HepG2 (cell line): Measurements from ENCODE around the gene PLCG2. TPM values are rescaled to one million over a fixed set of nuclear protein-coding genes. Genes with fewer than 3 reads are reported as not detected.

Experiments used
- ATAC-seq: fragments of 200-7000 bp; cut with Tn5 transposase; 3 replicates; pipeline ENCODE4 v1.9.1; 2020; ENCODE audit warnings: mild to moderate bottlenecking, moderate library complexity
- BruUV-seq: library from RNA; stranded (reverse); fragments of 400-500 nt; replicated peaks from 2 replicates; lab custom pipeline; 2021; lab: Mats Ljungman, UMichigan
- CTCF ChIA-PET: fragments of 300-600 bp; formaldehyde crosslinking; extraction: SDS; loops from one replicate; lab custom pipeline; 2021; ENCODE audit warnings: low total read pairs, inconsistent platforms, low intra/inter-chr PET ratio; lab: Yijun Ruan, JAX
- POLR2A ChIA-PET: fragments of 350-600 bp; sonication (Branson Sonifier 250); formaldehyde crosslinking; loops from one replicate; lab custom pipeline; 2020; ENCODE audit warnings: antibody characterized with exemption, inconsistent platforms; lab: Yijun Ruan, JAX
- DNase-seq: peaks from one replicate; pipeline ENCODE4 v3.0.0-alpha.2; 2015; ENCODE audit warnings: low spot score
- FAIRE-seq: peaks from 3 replicates; lab custom pipeline; 2011; peaks lifted over from hg19 to GRCh38; lab: Jason Lieb, UNC
- H2AFZ ChIP-seq: one replicate; pipeline ENCODE4 v1.6.1; 2011; ENCODE audit warnings: low read length, inconsistent platforms
- H3K27ac ChIP-seq: fragments of 300-600 bp; 3 replicates; pipeline ENCODE4 v1.8.0; 2011; ENCODE audit warnings: mixed run types, mild to moderate bottlenecking, mixed read lengths, low read length, inconsistent platforms; ENCODE audit not compliant: insufficient read depth; ENCODE audit errors: extremely low read length
- H3K27me3 ChIP-seq, 2 experiments: fragments of 200-600 bp in 1 of 2; 2 replicates in 1 of 2; 3 replicates in 1 of 2; pipeline versions ENCODE4 v1.6.0 to v1.8.0; 2011; ENCODE audit warnings: low read length in 2 of 2, mild to moderate bottlenecking in 2 of 2, moderate library complexity in 2 of 2, inconsistent platforms in 1 of 2; ENCODE audit not compliant: insufficient read depth in 2 of 2, control insufficient read depth in 1 of 2
- H3K36me3 ChIP-seq, 2 experiments: fragments of 200-600 bp in 1 of 2; replicated peaks in 1 of 2; 2 replicates in 1 of 2; 3 replicates in 1 of 2; pipeline versions ENCODE4 v1.5.1 to v1.8.0; 2011; ENCODE audit warnings: low read length in 2 of 2, inconsistent platforms in 1 of 2; ENCODE audit not compliant: insufficient read depth in 2 of 2, control insufficient read depth in 1 of 2
- H3K4me1 ChIP-seq: 2 replicates; pipeline ENCODE4 v1.5.1; 2012; ENCODE audit warnings: low read length, inconsistent platforms; ENCODE audit not compliant: insufficient read depth
- H3K4me2 ChIP-seq: 2 replicates; pipeline ENCODE4 v1.6.0; 2011; ENCODE audit warnings: low read depth, low read length, inconsistent platforms
- H3K4me3 ChIP-seq, 3 experiments: fragments of 200-600 bp in 1 of 3; sonication (generic), shearing (Covaris generic) in 1 of 3; replicated peaks in 1 of 3; 2 replicates each; pipeline ENCODE4 v1.5.1; 2011 to 2016; ENCODE audit warnings: low read length in 3 of 3, inconsistent platforms in 2 of 3, low read depth in 2 of 3, mild to moderate bottlenecking in 2 of 3, control low read depth in 1 of 3, mixed read lengths in 1 of 3; ENCODE audit not compliant: insufficient read depth in 1 of 3
- H3K79me2 ChIP-seq: one replicate; pipeline ENCODE4 v1.6.1; 2011; ENCODE audit warnings: low read length, inconsistent platforms; ENCODE audit not compliant: insufficient read depth
- H3K9ac ChIP-seq: 2 replicates; pipeline ENCODE4 v1.6.0; 2011; ENCODE audit warnings: mild to moderate bottlenecking, low read depth, low read length, inconsistent platforms; ENCODE audit not compliant: insufficient read depth
- H3K9me3 ChIP-seq: 2 replicates; pipeline ENCODE4 v1.5.1; 2012; ENCODE audit warnings: mild to moderate bottlenecking, low read length
- H4K20me1 ChIP-seq: 2 replicates; pipeline ENCODE4 v1.6.0; 2011; ENCODE audit warnings: inconsistent platforms, mild to moderate bottlenecking, low read length, moderate library complexity; ENCODE audit not compliant: insufficient read depth
- GABPA ChIP-seq, 2 experiments: IDR thresholded peaks; 2 replicates each; pipeline ENCODE4 v1.6.1; 2011 to 2016; ENCODE audit warnings: low read depth in 2 of 2, low read length in 1 of 2, missing biosample characterization in 1 of 2, missing genetic modification characterization in 1 of 2
- NBN ChIP-seq: fragments of 450-650 bp; conservative IDR thresholded peaks from 2 replicates; pipeline ENCODE4 v1.6.1; 2017
- ZBTB1 ChIP-seq: sonication (generic); formaldehyde crosslinking; IDR thresholded peaks from 2 replicates; pipeline ENCODE4 v1.4.0; 2020; ENCODE audit warnings: missing genetic modification reagents, borderline replicate concordance
- ZNF101 ChIP-seq: sonication (generic); formaldehyde crosslinking; IDR thresholded peaks from 2 replicates; pipeline ENCODE4 v1.4.0; 2020; ENCODE audit warnings: mild to moderate bottlenecking, low read depth, missing genetic modification reagents, borderline replicate concordance
- ZNF251 ChIP-seq: sonication (generic); formaldehyde crosslinking; IDR thresholded peaks from 2 replicates; pipeline ENCODE4 v1.9.0; 2021; ENCODE audit warnings: mild to moderate bottlenecking, missing genetic modification reagents
- ZNF589 ChIP-seq: sonication (generic); formaldehyde crosslinking; conservative IDR thresholded peaks from 2 replicates; pipeline ENCODE4 v1.8.0; 2022; ENCODE audit warnings: mild to moderate bottlenecking, moderate library complexity, missing genetic modification reagents
- WGBS: methylation state at CpG from one replicate; pipeline ENCODE4 v1.1.6; 2017; ENCODE audit warnings: low lambda C conversion rate; 5-methylcytosine and 5-hydroxymethylcytosine counted together
- in situ Hi-C: cut with HindIII; loops from 2 replicates; pipeline ENCODE4 v1.10.0; 2017; ENCODE audit warnings: low pct_unique_long_range_greater_than_20kb; ENCODE audit not compliant: extremely low pct_ligation_motif_present
- intact Hi-C: fragments of 100-400 bp; cut with micrococcal nuclease; formaldehyde crosslinking; loops from one replicate; pipeline ENCODE4 v1.10.0; 2022; ENCODE audit not compliant: unreplicated experiment
- polyA plus RNA-seq, 8 experiments: library from polyadenylated mRNA; depleted of rRNA in 3 of 8; stranded (reverse) in 7 of 8; unstranded in 1 of 8; fragments of >200 nt; fragmentation: Illumina TruSeq in 4 of 8; extraction: Trizol in 4 of 8; gene quantifications; 2 replicates each; pipeline versions ENCODE4 v1.2.1 to v1.2.3, GENCODE V29; 2011 to 2016; ENCODE audit warnings: low read depth in 4 of 8, missing spikeins in 1 of 8, mixed read lengths in 1 of 8; ENCODE audit not compliant: insufficient read depth in 1 of 8
- total RNA-seq, 5 experiments: library from RNA; depleted of rRNA; stranded (reverse); fragments of >200 nt; fragmentation: Illumina TruSeq; extraction: Trizol; gene quantifications; 2 replicates each; pipeline ENCODE4 v1.2.3, GENCODE V29; 2016; ENCODE audit warnings: low read depth in 1 of 5
- TF ChIP-seq, protein P1 (sequence below): sonication (generic); formaldehyde crosslinking; IDR thresholded peaks from 2 replicates; pipeline ENCODE4 v1.4.0; 2020; ENCODE audit warnings: missing genetic modification reagents
- TF ChIP-seq, protein P2 (sequence below): sonication (generic); formaldehyde crosslinking; IDR thresholded peaks from 2 replicates; pipeline ENCODE4 v1.4.0; 2020; ENCODE audit warnings: missing genetic modification reagents, borderline replicate concordance
- TF ChIP-seq, protein P3 (sequence below): sonication (generic); formaldehyde crosslinking; IDR thresholded peaks from 2 replicates; pipeline ENCODE4 v1.4.0; 2020; ENCODE audit warnings: mild to moderate bottlenecking, missing genetic modification reagents
- TF ChIP-seq, protein P4 (sequence below): sonication (generic); formaldehyde crosslinking; IDR thresholded peaks from 2 replicates; pipeline ENCODE4 v1.9.0; 2021; ENCODE audit warnings: mild to moderate bottlenecking, missing genetic modification reagents

Gene PLCG2
- total and polyA plus RNA-seq, 2 of the 13 experiments (the other 11 are each of a cell fraction or from before 2014, with no cell fraction given), result 0.13 to 0.18 TPM

DNA sequence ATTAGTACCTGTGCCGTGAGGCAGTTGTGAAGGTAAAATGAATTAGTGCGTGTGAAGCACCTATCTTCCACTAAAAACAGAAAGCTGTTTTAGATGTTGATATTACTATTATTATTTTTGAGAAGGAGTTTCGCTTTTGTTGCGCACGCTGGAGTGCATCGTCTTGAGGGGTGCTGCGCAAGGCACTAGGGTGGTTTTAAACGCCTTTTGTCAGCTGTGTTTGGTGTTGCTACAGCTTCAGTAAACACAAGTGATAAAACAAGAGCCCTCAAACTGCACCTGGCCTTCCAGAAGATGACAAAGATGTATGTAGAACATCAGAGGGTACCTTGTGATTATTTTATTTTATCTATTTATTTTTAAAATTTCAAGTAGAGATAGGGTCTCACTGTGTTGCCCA, 38.2 kb downstream of the PLCG2 start (continued):
- no peak for TF ChIP-seq ZNF101 (CRISPR knock-in tag)
- TF ChIP-seq, protein P1, sequence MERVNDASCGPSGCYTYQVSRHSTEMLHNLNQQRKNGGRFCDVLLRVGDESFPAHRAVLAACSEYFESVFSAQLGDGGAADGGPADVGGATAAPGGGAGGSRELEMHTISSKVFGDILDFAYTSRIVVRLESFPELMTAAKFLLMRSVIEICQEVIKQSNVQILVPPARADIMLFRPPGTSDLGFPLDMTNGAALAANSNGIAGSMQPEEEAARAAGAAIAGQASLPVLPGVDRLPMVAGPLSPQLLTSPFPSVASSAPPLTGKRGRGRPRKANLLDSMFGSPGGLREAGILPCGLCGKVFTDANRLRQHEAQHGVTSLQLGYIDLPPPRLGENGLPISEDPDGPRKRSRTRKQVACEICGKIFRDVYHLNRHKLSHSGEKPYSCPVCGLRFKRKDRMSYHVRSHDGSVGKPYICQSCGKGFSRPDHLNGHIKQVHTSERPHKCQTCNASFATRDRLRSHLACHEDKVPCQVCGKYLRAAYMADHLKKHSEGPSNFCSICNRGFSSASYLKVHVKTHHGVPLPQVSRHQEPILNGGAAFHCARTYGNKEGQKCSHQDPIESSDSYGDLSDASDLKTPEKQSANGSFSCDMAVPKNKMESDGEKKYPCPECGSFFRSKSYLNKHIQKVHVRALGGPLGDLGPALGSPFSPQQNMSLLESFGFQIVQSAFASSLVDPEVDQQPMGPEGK (CRISPR knock-in tag), result no peak
- TF ChIP-seq, protein P2, sequence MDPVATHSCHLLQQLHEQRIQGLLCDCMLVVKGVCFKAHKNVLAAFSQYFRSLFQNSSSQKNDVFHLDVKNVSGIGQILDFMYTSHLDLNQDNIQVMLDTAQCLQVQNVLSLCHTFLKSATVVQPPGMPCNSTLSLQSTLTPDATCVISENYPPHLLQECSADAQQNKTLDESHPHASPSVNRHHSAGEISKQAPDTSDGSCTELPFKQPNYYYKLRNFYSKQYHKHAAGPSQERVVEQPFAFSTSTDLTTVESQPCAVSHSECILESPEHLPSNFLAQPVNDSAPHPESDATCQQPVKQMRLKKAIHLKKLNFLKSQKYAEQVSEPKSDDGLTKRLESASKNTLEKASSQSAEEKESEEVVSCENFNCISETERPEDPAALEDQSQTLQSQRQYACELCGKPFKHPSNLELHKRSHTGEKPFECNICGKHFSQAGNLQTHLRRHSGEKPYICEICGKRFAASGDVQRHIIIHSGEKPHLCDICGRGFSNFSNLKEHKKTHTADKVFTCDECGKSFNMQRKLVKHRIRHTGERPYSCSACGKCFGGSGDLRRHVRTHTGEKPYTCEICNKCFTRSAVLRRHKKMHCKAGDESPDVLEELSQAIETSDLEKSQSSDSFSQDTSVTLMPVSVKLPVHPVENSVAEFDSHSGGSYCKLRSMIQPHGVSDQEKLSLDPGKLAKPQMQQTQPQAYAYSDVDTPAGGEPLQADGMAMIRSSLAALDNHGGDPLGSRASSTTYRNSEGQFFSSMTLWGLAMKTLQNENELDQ (CRISPR knock-in tag), result no peak

DNA sequence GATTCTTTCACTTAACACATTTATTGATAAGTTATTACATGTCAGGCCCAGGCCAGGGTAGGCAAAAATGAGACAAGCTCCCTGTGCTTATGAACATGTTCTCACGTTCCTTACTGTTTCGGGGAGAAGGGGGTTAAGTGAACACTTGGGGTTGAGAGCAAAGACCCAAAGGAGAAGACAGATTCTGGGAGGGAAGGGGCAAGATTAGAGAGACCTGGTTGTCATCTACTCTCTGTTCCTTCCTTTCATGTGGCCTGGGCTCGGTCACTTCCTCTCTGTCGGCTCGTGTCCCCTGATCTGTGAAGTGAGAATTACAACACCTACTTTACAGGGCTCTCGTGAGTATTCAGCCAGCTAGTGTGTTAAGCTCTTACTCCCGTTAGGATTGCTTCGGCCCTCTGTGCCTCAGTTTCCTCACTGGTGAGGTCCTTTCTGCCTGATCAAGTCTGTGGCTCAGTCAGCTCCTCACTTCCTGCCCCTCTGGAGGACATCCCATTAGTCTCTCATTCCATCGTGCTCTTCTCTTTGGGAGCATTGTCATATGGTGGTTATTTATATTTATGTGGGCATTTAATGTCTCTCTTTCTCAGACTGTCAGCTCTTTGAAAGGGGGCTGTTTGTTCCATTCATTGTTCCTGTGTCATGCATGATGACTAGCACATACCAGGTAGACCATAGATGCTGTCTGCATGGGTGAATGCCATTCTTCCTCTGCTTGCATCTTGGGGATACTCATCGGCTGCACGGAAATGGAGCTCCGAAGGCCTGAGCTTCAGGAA, 38.9 kb downstream of the PLCG2 start:
- WGBS, result 16% methylated on average over 12 of the region's 12 CpGs
- in situ Hi-C loops (no loop called here), intact Hi-C loops (no loop called here)
- no peaks in the 10 kb centered on the region for H3K4me1 ChIP-seq
- no peaks in the 10 kb centered on the region for H3K36me3 ChIP-seq
- no peak for ATAC-seq
- no peak overlapping the region for H3K9ac ChIP-seq
- no peak overlapping the region for H3K4me2 ChIP-seq
- no peak overlapping the region for H3K27ac ChIP-seq
- DNase-seq, result no peak
- no peaks in the 10 kb centered on the region for H3K9me3 ChIP-seq
- ChIA-PET CTCF (no interaction called here), POLR2A (no interaction called here)
- peaks cover 0 to 22% of the 10 kb centered on the region in 2 experiments; a peak in 1 of 5 replicates for H3K27me3 ChIP-seq
- no peaks in the 10 kb centered on the region for H3K79me2 ChIP-seq
- H2AFZ ChIP-seq, result no peak overlapping the region
- FAIRE-seq, result no peak
- H3K4me3 ChIP-seq, result no peak overlapping the region
- no TSS peak for BruUV-seq
- no peaks in the 10 kb centered on the region for H4K20me1 ChIP-seq
- TF ChIP-seq, protein P3, sequence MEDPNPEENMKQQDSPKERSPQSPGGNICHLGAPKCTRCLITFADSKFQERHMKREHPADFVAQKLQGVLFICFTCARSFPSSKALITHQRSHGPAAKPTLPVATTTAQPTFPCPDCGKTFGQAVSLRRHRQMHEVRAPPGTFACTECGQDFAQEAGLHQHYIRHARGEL (CRISPR knock-in tag), result no peak
- no peak for TF ChIP-seq ZNF251 (CRISPR knock-in tag)
- no peak for TF ChIP-seq ZBTB1
- TF ChIP-seq GABPA (IDR thresholded peaks at IDR 0.05; ENCODE audit: low read depth, low read length), result no peak
- no peak for TF ChIP-seq GABPA (CRISPR knock-in tag; IDR thresholded peaks at IDR 0.05; ENCODE audit: low read depth)
- TF ChIP-seq NBN, result no peak
- TF ChIP-seq, protein P4, sequence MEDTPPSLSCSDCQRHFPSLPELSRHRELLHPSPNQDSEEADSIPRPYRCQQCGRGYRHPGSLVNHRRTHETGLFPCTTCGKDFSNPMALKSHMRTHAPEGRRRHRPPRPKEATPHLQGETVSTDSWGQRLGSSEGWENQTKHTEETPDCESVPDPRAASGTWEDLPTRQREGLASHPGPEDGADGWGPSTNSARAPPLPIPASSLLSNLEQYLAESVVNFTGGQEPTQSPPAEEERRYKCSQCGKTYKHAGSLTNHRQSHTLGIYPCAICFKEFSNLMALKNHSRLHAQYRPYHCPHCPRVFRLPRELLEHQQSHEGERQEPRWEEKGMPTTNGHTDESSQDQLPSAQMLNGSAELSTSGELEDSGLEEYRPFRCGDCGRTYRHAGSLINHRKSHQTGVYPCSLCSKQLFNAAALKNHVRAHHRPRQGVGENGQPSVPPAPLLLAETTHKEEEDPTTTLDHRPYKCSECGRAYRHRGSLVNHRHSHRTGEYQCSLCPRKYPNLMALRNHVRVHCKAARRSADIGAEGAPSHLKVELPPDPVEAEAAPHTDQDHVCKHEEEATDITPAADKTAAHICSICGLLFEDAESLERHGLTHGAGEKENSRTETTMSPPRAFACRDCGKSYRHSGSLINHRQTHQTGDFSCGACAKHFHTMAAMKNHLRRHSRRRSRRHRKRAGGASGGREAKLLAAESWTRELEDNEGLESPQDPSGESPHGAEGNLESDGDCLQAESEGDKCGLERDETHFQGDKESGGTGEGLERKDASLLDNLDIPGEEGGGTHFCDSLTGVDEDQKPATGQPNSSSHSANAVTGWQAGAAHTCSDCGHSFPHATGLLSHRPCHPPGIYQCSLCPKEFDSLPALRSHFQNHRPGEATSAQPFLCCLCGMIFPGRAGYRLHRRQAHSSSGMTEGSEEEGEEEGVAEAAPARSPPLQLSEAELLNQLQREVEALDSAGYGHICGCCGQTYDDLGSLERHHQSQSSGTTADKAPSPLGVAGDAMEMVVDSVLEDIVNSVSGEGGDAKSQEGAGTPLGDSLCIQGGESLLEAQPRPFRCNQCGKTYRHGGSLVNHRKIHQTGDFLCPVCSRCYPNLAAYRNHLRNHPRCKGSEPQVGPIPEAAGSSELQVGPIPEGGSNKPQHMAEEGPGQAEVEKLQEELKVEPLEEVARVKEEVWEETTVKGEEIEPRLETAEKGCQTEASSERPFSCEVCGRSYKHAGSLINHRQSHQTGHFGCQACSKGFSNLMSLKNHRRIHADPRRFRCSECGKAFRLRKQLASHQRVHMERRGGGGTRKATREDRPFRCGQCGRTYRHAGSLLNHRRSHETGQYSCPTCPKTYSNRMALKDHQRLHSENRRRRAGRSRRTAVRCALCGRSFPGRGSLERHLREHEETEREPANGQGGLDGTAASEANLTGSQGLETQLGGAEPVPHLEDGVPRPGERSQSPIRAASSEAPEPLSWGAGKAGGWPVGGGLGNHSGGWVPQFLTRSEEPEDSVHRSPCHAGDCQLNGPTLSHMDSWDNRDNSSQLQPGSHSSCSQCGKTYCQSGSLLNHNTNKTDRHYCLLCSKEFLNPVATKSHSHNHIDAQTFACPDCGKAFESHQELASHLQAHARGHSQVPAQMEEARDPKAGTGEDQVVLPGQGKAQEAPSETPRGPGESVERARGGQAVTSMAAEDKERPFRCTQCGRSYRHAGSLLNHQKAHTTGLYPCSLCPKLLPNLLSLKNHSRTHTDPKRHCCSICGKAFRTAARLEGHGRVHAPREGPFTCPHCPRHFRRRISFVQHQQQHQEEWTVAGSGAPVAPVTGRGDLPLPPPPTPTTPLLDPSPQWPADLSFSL (CRISPR knock-in tag), result no peak
- TF ChIP-seq ZNF589 (CRISPR knock-in tag), result no peak
